Psoas muscle (tissue), 8 donors: Measurements from ENCODE around the gene NDUFC1. TPM values are rescaled to one million over a fixed set of nuclear protein-coding genes. Genes with fewer than 3 reads are reported as not detected.
A peak's percentile ranks its signal among the peaks of the same experiment; 100 is the strongest.

Experiments
- ATAC-seq, 4 donors: fragments of 200-7000 bp; cut with Tn5 transposase; one replicate each; pipeline ENCODE4 v1.9.1; 2020; ENCODE audit warnings: moderate library complexity in 3 of 4, mild to moderate bottlenecking in 2 of 4
- DNase-seq, 2 donors: peaks; one replicate each; pipeline ENCODE4 v3.0.0-alpha.2; 2020
- H3K27ac ChIP-seq: fragments of 200-600 bp; one replicate; pipeline ENCODE4 v1.8.0; 2022
- H3K27me3 ChIP-seq, 3 donors: fragments of 200-600 bp in 1 of 3; one replicate each; pipeline versions ENCODE4 v1.6.1 to v1.8.0; 2013 to 2022; ENCODE audit warnings: low read length in 2 of 3, mild to moderate bottlenecking in 2 of 3, moderate library complexity in 1 of 3; ENCODE audit not compliant: insufficient read depth in 3 of 3
- H3K36me3 ChIP-seq, 2 donors: fragments of 200-600 bp in 1 of 2; one replicate each; pipeline versions ENCODE4 v1.6.1 to v1.8.0; 2013 to 2022; ENCODE audit warnings: low read depth in 1 of 2, mild to moderate bottlenecking in 1 of 2, moderate library complexity in 1 of 2; ENCODE audit not compliant: insufficient read depth in 1 of 2
- H3K4me1 ChIP-seq: fragments of 200-600 bp; one replicate; pipeline ENCODE4 v1.8.0; 2022
- H3K4me3 ChIP-seq: fragments of 200-600 bp; one replicate; pipeline ENCODE4 v1.8.0; 2022; ENCODE audit warnings: mild to moderate bottlenecking
- H3K9me3 ChIP-seq: fragments of 200-600 bp; one replicate; pipeline ENCODE4 v1.8.0; 2022
- CTCF ChIP-seq: fragments of 200-600 bp; IDR thresholded peaks from one replicate; pipeline ENCODE4 v1.8.0; 2022; ENCODE audit warnings: antibody characterized with exemption
- WGBS, 3 donors: extraction: QIAGEN DNeasy Blood & Tissue Kit; methylation state at CpG; one replicate each; pipeline versions ENCODE4 v1.1.6 to v1.1.7; 2013; 5-methylcytosine and 5-hydroxymethylcytosine counted together
- intact Hi-C, 2 donors: fragments of 100-400 bp; cut with DNase I; formaldehyde crosslinking; loops; one replicate each; pipeline versions ENCODE4 v1.11.0 to v1.14.2; 2022
- polyA plus RNA-seq, 3 donors: library from polyadenylated mRNA; stranded (reverse); fragments of 200-250 nt; gene quantifications; one replicate each; pipeline ENCODE4 v1.2.3, GENCODE V29; 2013
- total RNA-seq, 4 donors: library from RNA; stranded (reverse); fragmentation: NEBNext Ultra II Directional in 2 of 4; extraction: Animal tissue kit (Norgen Biotek cat#: 25700) in 2 of 4; gene quantifications; one replicate each; pipeline versions ENCODE4 v1.2.1 to v1.2.4, GENCODE V29; 2021 to 2023
- donor health status: healthy with polysubstance abuse.
- donor health status: DM: no; HTN: no; CAD: no; lungs with moderate emphysema.
- donor health status: Bipolar disorder and iron deficiency.
- donor health status: healthy.
- donor health status: DM: yes; HTN: yes; CAD: no.
- donor health status: DM: no; HTN: no; CAD: no.
- donor health status: DM: no; HTN: no; CAD: no.
- donor health status: DM: yes; HTN: yes; CAD: no.

NDUFC1 gene
- total and polyA plus RNA-seq, 7 donors = 77.8 to 143 (median 120) TPM

GRCh38 chr4:139253046-139253445 lies 49.2 kb downstream of the NDUFC1 start:
- Histone ChIP-seq H3K36me3 (no peaks in the 10 kb centered on the region), H3K27ac (no peak overlapping the region), H3K9me3 (no peaks in the 10 kb centered on the region), H3K4me3 (no peak overlapping the region), H3K4me1 (no peaks in the 10 kb centered on the region), H3K27me3 (no peaks in the 10 kb centered on the region)
- ATAC-seq = no peak
- intact Hi-C loops = no loop called here
- no peak for DNase-seq
- TF ChIP-seq CTCF = no peak

DNA sequence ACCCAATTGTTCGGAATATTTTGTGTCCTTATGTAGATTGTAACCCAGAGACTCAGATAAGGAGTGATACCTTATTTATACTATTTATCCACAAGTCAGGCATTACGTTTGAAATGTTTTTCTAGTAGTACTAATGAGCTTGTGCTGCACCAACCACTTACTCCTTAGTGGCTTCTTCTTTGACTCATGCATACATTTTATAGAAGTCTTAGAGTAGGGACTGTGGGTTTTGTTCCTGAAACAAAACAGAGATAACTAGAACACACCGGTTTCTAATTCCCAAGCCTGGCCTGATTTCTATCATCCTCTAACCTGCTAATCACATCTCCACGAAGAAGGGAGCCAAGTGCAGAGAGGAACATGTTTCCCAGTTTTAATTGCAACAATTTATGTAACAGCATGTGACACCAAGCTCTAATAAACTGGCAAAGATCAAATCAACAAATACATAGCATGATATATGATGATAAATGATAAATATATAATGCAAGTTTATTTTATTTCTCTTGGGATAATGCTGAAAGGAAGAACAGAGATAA lies 54.5 kb downstream of the NDUFC1 start:
- intact Hi-C loops = no loop called here
- Histone ChIP-seq H3K36me3 (no peaks in the 10 kb centered on the region), H3K9me3 (no peaks in the 10 kb centered on the region), H3K27me3 (no peaks in the 10 kb centered on the region), H3K4me1 (peaks cover 12% of the 10 kb centered on the region), H3K27ac (peak overlapping the region; percentile 78), H3K4me3 (no peak overlapping the region)
- DNase-seq = no peak
- TF ChIP-seq CTCF = no peak
- ATAC-seq = no peak
- WGBS, 3 donors = 62 to 84% (median 67%) methylated on average over 4 of the region's 4 CpGs

DNA sequence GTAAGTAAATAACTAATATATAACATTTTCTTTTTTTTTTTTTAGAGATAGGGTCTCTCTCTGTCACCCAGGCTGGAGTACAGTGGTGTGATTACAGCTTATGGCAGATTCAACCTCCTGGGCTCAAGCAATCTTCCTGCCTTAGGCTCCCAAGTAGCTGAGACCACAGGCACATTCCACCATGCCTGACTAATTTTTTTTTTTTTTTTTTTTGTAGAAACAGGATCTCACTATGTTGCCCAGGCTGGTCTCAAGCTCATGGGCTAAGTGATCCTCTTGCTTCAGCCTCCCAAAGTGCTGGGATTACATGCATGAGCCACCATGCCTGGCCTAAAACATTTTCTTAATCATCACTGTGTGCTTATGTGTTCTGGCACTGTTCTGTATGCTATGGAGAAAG lies 55.0 kb downstream of the NDUFC1 start:
- H3K4me1 ChIP-seq = peaks cover 15% of the 10 kb centered on the region
- H3K4me3 ChIP-seq = no peak overlapping the region
- TF ChIP-seq CTCF = no peak
- ATAC-seq (no peak), DNase-seq (no peak)
- H3K27me3 ChIP-seq = no peaks in the 10 kb centered on the region
- H3K9me3 ChIP-seq = no peaks in the 10 kb centered on the region
- no peak overlapping the region for H3K27ac ChIP-seq
- no peaks in the 10 kb centered on the region for H3K36me3 ChIP-seq
- intact Hi-C loops = no loop called here

DNA sequence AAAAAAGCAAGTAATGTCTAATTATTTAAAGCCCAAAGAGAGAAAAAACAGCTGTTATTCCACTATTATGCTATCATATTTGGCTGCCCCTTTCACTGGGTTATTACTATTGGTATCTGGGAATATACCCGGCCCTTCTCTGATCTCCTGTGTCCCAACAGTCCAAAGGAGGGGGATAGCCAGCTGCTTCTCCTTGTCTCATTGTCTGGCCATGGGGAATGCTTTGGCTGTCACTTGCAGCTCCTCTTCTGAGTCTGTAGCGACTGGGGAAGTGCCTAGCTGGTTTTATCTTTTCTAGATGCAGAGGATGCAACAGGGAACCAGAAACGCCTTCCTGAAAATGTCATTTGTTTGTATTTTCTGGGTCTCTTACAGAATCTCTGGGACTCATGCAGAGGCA lies 56.1 kb downstream of the NDUFC1 start:
- Histone ChIP-seq H3K9me3 (no peaks in the 10 kb centered on the region), H3K36me3 (no peaks in the 10 kb centered on the region), H3K27ac (peak overlapping the region; percentile 27), H3K4me1 (peaks cover 15% of the 10 kb centered on the region), H3K27me3 (no peaks in the 10 kb centered on the region), H3K4me3 (no peak overlapping the region)
- no peak for TF ChIP-seq CTCF
- 22 to 57% (median 34%) methylated on average over 3 of the region's 3 CpGs for WGBS, 3 donors
- ATAC-seq (no peak), DNase-seq (no peak)
- intact Hi-C loops = no loop called here

- Histone ChIP-seq H3K9me3 (no peaks in the 10 kb centered on the region), H3K36me3 (no peaks in the 10 kb centered on the region), H3K27ac (peak overlapping the region; percentile 27), H3K4me3 (no peak overlapping the region), H3K4me1 (peaks cover 15% of the 10 kb centered on the region), H3K27me3 (no peaks in the 10 kb centered on the region)
- ATAC-seq = no peak
- 71 to 78% (median 78%) methylated on average over 1 of the region's 1 CpG for WGBS, 3 donors
- DNase-seq = no peak
- intact Hi-C loops = no loop called here
- no peak for TF ChIP-seq CTCF
Measured at GRCh38 chr4:139245590-139245989, 56.7 kb downstream of the NDUFC1 start.
